ENCODE measurements around the gene RAD51B.

Gene RAD51B

DNA sequence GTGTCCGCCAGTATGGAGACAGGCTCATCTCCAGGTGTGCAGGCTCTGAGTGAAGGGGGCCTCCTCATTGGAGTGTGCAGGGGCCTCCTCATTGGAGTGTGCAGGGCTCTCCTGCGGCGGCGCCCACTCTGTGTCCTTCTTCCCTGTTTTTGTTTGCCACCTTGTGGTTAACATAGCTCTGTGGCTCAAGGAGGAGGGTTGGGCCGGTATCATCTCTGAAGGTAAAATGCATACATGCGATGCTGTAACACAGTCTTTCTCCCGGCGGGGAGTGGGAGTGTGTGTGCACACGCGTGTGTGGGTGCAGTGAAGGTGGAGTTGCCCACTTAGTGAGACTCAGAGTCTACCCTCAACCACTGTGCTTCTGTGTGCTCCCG lies 543.9 kb downstream of the RAD51B start:
- Mint-ChIP-seq H3K27ac (peak overlapping the region; percentile 99), H3K4me3 (peak overlapping the region in 2 of 3 experiments; percentile 40 to 50), H3K4me1 (peaks cover 86% of the 10 kb centered on the region), H3K27me3 (ENCODE audit: low read depth) (no peaks in the 10 kb centered on the region), H3K9me3 (no peaks in the 10 kb centered on the region), H3K36me3 (ENCODE audit: low read depth) (no peaks in the 10 kb centered on the region)
- TF ChIP-seq, protein P1, sequence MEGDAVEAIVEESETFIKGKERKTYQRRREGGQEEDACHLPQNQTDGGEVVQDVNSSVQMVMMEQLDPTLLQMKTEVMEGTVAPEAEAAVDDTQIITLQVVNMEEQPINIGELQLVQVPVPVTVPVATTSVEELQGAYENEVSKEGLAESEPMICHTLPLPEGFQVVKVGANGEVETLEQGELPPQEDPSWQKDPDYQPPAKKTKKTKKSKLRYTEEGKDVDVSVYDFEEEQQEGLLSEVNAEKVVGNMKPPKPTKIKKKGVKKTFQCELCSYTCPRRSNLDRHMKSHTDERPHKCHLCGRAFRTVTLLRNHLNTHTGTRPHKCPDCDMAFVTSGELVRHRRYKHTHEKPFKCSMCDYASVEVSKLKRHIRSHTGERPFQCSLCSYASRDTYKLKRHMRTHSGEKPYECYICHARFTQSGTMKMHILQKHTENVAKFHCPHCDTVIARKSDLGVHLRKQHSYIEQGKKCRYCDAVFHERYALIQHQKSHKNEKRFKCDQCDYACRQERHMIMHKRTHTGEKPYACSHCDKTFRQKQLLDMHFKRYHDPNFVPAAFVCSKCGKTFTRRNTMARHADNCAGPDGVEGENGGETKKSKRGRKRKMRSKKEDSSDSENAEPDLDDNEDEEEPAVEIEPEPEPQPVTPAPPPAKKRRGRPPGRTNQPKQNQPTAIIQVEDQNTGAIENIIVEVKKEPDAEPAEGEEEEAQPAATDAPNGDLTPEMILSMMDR (IDR thresholded peaks at IDR 0.05; ENCODE audit: unreplicated experiment in 3 of 3) = peak; percentile 30 to 46 (median 41)

DNA sequence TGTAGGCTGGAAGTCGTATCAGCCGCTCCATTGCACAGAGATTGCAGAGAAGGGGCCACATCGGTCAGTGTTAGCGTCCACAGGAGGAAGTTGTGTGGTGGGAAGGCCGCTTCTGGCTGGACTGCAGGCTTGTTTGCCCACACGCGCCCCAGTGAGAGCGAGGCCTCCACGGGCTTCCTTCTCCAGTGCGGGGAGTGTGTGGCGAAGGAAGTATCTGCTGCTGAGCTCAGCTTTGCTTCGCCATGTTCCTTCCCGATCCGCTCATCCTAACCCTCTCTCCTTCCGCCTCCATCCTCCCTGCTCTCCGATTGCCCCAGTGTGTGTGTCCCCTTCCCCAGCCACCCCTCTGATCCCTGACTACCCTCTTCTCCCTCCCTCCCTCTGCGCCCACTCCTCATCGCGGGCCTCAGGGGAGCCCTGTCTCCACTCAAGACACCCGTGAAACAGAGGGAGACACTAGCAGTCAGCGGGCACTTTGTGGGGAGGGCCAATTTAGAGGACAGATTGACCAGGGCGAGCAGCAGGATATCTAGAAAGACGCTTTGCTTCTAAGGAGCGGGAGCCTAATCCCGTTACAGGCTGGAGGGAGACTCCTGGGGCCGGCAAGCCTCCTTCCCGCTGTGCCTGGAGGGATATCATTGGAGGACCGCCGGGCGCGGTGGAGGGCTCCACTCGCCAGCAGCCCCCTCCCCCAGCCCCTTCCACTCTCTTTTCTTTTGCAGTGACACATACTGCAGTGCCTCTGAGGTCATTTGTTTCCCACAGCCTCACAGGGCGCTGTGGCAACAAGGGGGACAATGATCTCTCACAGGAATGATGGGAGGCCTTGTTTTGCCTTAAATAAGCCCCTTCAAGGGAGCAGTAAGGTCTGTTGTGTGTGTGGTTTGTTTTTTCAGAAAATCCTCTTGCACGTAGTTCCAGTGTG lies 544.5 kb downstream of the RAD51B start:
- H3K27ac Mint-ChIP-seq = peak overlapping the region; percentile 99
- TF ChIP-seq, protein P1 (IDR thresholded peaks at IDR 0.05; ENCODE audit: unreplicated experiment in 3 of 3) = no peak
- peak overlapping the region; percentile 40 to 70 (median 52) for H3K4me3 Mint-ChIP-seq
- no peaks in the 10 kb centered on the region for H3K27me3 Mint-ChIP-seq (ENCODE audit: low read depth)
- H3K36me3 Mint-ChIP-seq (ENCODE audit: low read depth) = no peaks in the 10 kb centered on the region
- H3K4me1 Mint-ChIP-seq = peaks cover 83% of the 10 kb centered on the region
- H3K9me3 Mint-ChIP-seq = no peaks in the 10 kb centered on the region

DNA sequence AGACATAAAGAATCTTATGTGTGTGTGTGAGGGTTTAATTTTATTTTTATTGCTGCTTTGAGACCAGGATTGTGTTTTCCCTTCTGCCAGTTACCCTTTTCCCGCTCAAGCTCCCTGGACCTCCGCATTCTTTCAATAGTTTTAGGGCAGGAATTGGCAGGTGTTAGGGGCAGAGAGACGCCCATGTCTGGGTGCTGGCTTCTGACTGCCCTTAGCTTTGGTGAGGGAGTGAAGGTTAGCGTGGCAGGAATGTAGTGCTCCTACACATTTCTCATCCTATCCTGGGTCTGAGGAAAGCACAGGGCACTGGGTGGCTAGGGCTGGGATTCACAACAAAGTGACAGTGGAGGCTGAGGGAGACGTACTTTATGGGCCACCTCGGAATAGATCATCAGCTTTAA lies 545.2 kb downstream of the RAD51B start:
- no peaks in the 10 kb centered on the region for H3K27me3 Mint-ChIP-seq (ENCODE audit: low read depth)
- H3K36me3 Mint-ChIP-seq (ENCODE audit: low read depth) = no peaks in the 10 kb centered on the region
- peaks cover 83% of the 10 kb centered on the region for H3K4me1 Mint-ChIP-seq
- H3K27ac Mint-ChIP-seq = peak overlapping the region; percentile 99
- peak overlapping the region; percentile 40 to 70 (median 52) for H3K4me3 Mint-ChIP-seq
- TF ChIP-seq, protein P1 (IDR thresholded peaks at IDR 0.05; ENCODE audit: unreplicated experiment in 3 of 3) = no peak
- no peaks in the 10 kb centered on the region for H3K9me3 Mint-ChIP-seq

DNA sequence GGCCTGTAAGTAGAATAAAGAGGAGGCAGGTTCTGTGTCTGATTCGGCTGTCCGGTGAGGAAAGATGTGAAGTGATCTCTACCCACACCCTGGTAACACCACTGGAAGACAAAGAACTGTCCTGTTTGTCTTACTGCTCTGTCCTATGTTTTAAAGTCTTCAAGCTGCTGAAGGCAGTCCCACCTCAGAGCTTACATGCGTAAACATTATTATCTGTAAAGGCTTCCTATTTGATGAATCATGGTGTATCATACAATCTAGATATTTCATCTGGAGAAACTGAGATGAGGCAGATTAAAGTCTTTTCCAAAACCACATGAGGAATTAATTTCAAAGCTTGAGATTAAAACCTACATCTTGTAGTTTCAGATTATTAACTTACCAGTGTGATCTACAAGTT lies 545.6 kb downstream of the RAD51B start:
- Mint-ChIP-seq H3K36me3 (ENCODE audit: low read depth) (no peaks in the 10 kb centered on the region), H3K27me3 (ENCODE audit: low read depth) (no peaks in the 10 kb centered on the region), H3K9me3 (no peaks in the 10 kb centered on the region), H3K27ac (peak overlapping the region; percentile 99), H3K4me1 (peaks cover 83% of the 10 kb centered on the region), H3K4me3 (peak overlapping the region in 1 of 3 experiments; percentile 70)
- TF ChIP-seq, protein P1 (IDR thresholded peaks at IDR 0.05; ENCODE audit: unreplicated experiment in 3 of 3) = no peak

DNA sequence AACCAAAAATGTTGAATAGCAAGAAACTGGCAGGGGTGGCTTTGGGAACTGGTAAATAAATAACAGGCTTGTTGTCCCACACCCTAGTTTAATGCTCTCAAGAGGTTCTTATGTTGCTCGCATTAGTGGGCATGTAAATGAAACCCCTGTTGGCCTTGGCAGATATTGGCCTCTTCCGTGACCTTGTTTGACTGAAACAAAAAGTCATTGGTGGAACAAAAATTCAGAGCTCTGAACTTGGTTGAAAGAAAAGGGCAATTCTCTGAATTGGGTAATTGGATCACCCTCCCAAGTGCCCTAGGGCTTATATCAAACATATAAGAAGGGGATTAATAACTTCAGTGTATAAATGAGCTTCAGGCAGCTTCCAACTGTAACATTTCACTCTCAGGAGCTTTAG lies 547.1 kb downstream of the RAD51B start:
- Mint-ChIP-seq H3K36me3 (ENCODE audit: low read depth) (no peaks in the 10 kb centered on the region), H3K27ac (peak overlapping the region; percentile 99), H3K4me3 (no peak overlapping the region), H3K4me1 (peaks cover 75% of the 10 kb centered on the region), H3K27me3 (ENCODE audit: low read depth) (no peaks in the 10 kb centered on the region), H3K9me3 (no peaks in the 10 kb centered on the region)
- TF ChIP-seq, protein P1 (IDR thresholded peaks at IDR 0.05; ENCODE audit: unreplicated experiment in 3 of 3) = no peak

DNA sequence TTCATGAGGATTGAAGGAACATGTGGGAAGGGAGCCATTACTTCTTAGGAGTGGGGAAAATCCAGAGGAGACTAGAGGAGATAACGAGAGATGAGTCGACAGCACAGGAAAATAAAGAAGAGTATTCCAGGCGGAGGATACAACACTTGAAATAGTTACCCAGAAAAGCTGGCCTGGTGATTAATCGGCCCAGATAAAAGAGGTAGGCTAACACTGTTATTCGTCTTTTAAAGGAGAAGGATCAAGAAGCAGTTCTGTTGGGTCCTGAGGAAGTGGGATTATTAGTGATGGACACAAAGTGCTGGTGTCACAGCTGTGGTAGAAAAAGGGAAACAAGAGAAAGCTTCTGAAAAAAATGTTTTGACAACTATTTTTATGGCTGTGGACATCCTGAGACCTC lies 548.0 kb downstream of the RAD51B start:
- H3K9me3 Mint-ChIP-seq = peaks cover 7% of the 10 kb centered on the region

More for the DNA sequence above, 548.0 kb downstream of the RAD51B start:
- H3K4me3 Mint-ChIP-seq = no peak overlapping the region
- H3K36me3 Mint-ChIP-seq (ENCODE audit: low read depth) = no peaks in the 10 kb centered on the region
- H3K27ac Mint-ChIP-seq = peak overlapping the region; percentile 99
- H3K4me1 Mint-ChIP-seq = peaks cover 80% of the 10 kb centered on the region
- no peaks in the 10 kb centered on the region for H3K27me3 Mint-ChIP-seq (ENCODE audit: low read depth)
- TF ChIP-seq, protein P1 (IDR thresholded peaks at IDR 0.05; ENCODE audit: unreplicated experiment in 3 of 3) = no peak

Measured in nephron (organoid).